SK-N-SH (cell line): ENCODE data around the gene SLC35C1. TPM values are rescaled to one million over a fixed set of nuclear protein-coding genes. Genes with fewer than 3 reads are reported as not detected.

Experiments used
- CTCF ChIA-PET: fragments of 300-600, 350-600 bp; formaldehyde crosslinking; extraction: SDS; loops from one replicate; lab custom pipeline; 2021; lab: Yijun Ruan, JAX
- POLR2A ChIA-PET: fragments of 350-600 bp; sonication (Branson Sonifier 250); formaldehyde crosslinking; extraction: SDS; loops from one replicate; lab custom pipeline; 2020; ENCODE audit warnings: antibody characterized with exemption, inconsistent platforms; lab: Yijun Ruan, JAX
- DNase-seq: peaks from one replicate; pipeline ENCODE4 v3.0.0; 2012
- H2AFZ ChIP-seq: fragments of 200-600 bp; sonication (generic); 2 replicates; pipeline ENCODE4 v1.8.1; 2016; ENCODE audit warnings: antibody characterized with exemption, mild to moderate bottlenecking, low read depth
- H3F3A ChIP-seq: fragments of 200-600 bp; sonication (generic); replicated peaks from 2 replicates; pipeline ENCODE3; 2016; ENCODE audit warnings: antibody characterized with exemption, mild to moderate bottlenecking; ENCODE audit not compliant: insufficient read depth
- H3K27ac ChIP-seq, 2 experiments: fragments of 200-500 bp in 1 of 2; fragments of 200-600 bp in 1 of 2; sonication (Bioruptor generic) in 1 of 2; sonication (generic), shearing (Covaris generic) in 1 of 2; 2 replicates each; pipeline versions ENCODE4 v1.5.1 to v1.6.1; 2014 to 2016; ENCODE audit warnings: low read depth in 2 of 2, inconsistent platforms in 1 of 2, low read length in 1 of 2, mild to moderate bottlenecking in 1 of 2, mixed read lengths in 1 of 2
- H3K27me3 ChIP-seq: fragments of 200-600 bp; sonication (generic), shearing (Covaris generic); 2 replicates; pipeline ENCODE4 v1.6.1; 2016; ENCODE audit warnings: mixed run types; ENCODE audit not compliant: insufficient read depth
- H3K36me3 ChIP-seq, 2 experiments: fragments of 200-500 bp in 1 of 2; fragments of 200-600 bp in 1 of 2; sonication (Bioruptor generic) in 1 of 2; sonication (generic) in 1 of 2; replicated peaks in 1 of 2; 2 replicates each; pipeline versions ENCODE3 to v1.5.1; 2014 to 2016; ENCODE audit warnings: low read length in 1 of 2, mild to moderate bottlenecking in 1 of 2; ENCODE audit not compliant: insufficient read depth in 2 of 2, control insufficient read depth in 1 of 2
- H3K4me1 ChIP-seq, 2 experiments: fragments of 200-500 bp in 1 of 2; fragments of 200-600 bp in 1 of 2; sonication (Bioruptor generic) in 1 of 2; sonication (generic), shearing (Covaris generic) in 1 of 2; 2 replicates each; pipeline versions ENCODE4 v1.5.1 to v1.6.1; 2014 to 2016; ENCODE audit warnings: low read depth in 1 of 2, low read length in 1 of 2, mixed run types in 1 of 2; ENCODE audit not compliant: insufficient read depth in 2 of 2, control insufficient read depth in 1 of 2
- H3K4me2 ChIP-seq: fragments of 200-600 bp; sonication (generic), shearing (Covaris generic); 2 replicates; pipeline ENCODE4 v1.6.1; 2017; ENCODE audit warnings: mixed run types
- H3K4me3 ChIP-seq, 2 experiments: fragments of 200-500 bp in 1 of 2; fragments of 200-600 bp in 1 of 2; sonication (Bioruptor generic) in 1 of 2; sonication (generic), shearing (Covaris generic) in 1 of 2; 2 replicates each; pipeline versions ENCODE4 v1.5.1 to v1.8.1; 2014 to 2016; ENCODE audit warnings: low read depth in 2 of 2, inconsistent platforms in 1 of 2, low read length in 1 of 2, mild to moderate bottlenecking in 1 of 2, mixed read lengths in 1 of 2, moderate library complexity in 1 of 2
- H3K79me2 ChIP-seq: fragments of 200-600 bp; sonication (generic); 2 replicates; pipeline ENCODE4 v1.8.1; 2017; ENCODE audit warnings: mild to moderate bottlenecking; ENCODE audit not compliant: insufficient read depth
- H3K9ac ChIP-seq: fragments of 200-600 bp; sonication (generic); 2 replicates; pipeline ENCODE4 v1.6.1; 2017; ENCODE audit warnings: mixed run types
- H3K9me2 ChIP-seq: fragments of 200-600 bp; sonication (generic); 2 replicates; pipeline ENCODE4 v1.6.1; 2017; ENCODE audit warnings: mixed run types
- H3K9me3 ChIP-seq: fragments of 200-600 bp; sonication (generic); 2 replicates; pipeline ENCODE4 v1.6.1; 2017; ENCODE audit warnings: mixed run types, mild to moderate bottlenecking, moderate library complexity
- H4K20me1 ChIP-seq: fragments of 200-600 bp; sonication (generic); 2 replicates; pipeline ENCODE4 v1.6.1; 2017; ENCODE audit warnings: mild to moderate bottlenecking, mixed run types; ENCODE audit not compliant: insufficient read depth
- CHD2 ChIP-seq: fragments of 150-350 bp; IDR thresholded peaks from 2 replicates; pipeline ENCODE4 v1.6.1; 2018; ENCODE audit warnings: low read length; ENCODE audit not compliant: partially characterized antibody
- FOSL2 ChIP-seq: IDR thresholded peaks from 2 replicates; pipeline ENCODE4 v1.4.0; 2012; ENCODE audit warnings: low read depth, mild to moderate bottlenecking, moderate library complexity, borderline replicate concordance
- FOXJ3 ChIP-seq: sonication (generic); formaldehyde crosslinking; IDR thresholded peaks from 2 replicates; pipeline ENCODE4 v1.5.1; 2020; ENCODE audit warnings: mild to moderate bottlenecking, missing genetic modification reagents
- FOXM1 ChIP-seq: IDR thresholded peaks from 2 replicates; pipeline ENCODE4 v1.4.0; 2012; ENCODE audit warnings: low read depth, mild to moderate bottlenecking
- GABPA ChIP-seq: IDR thresholded peaks from 2 replicates; pipeline ENCODE4 v1.4.0; 2012; ENCODE audit warnings: low read depth, mild to moderate bottlenecking
- GATA2 ChIP-seq: sonication (generic); formaldehyde crosslinking; IDR thresholded peaks from 2 replicates; pipeline ENCODE4 v1.5.0; 2020; ENCODE audit warnings: mild to moderate bottlenecking, missing genetic modification reagents
- MXI1 ChIP-seq: IDR thresholded peaks from 2 replicates; pipeline ENCODE4 v1.6.1; 2012; ENCODE audit warnings: mild to moderate bottlenecking, low read depth, low read length, improper control_type of control experiment
- NFIC ChIP-seq: IDR thresholded peaks from 2 replicates; pipeline ENCODE4 v1.4.0; 2012; ENCODE audit warnings: borderline replicate concordance
- NRF1 ChIP-seq: IDR thresholded peaks from 2 replicates; pipeline ENCODE4 v1.6.1; 2012; ENCODE audit warnings: low read depth, mild to moderate bottlenecking, low read length
- POLR2AphosphoS5 ChIP-seq: IDR thresholded peaks from 2 replicates; pipeline ENCODE4 v1.6.1; 2012; ENCODE audit warnings: low read depth, low read length
- RAD21 ChIP-seq: IDR thresholded peaks from 2 replicates; pipeline ENCODE4 v1.6.1; 2012; ENCODE audit warnings: mild to moderate bottlenecking, low read length
- SIN3A ChIP-seq: IDR thresholded peaks from 2 replicates; pipeline ENCODE4 v1.6.1; 2012; ENCODE audit warnings: low read depth, mild to moderate bottlenecking, low read length, moderate library complexity, borderline replicate concordance
- TCF12 ChIP-seq: IDR thresholded peaks from 2 replicates; pipeline ENCODE4 v1.4.0; 2012
- TEAD4 ChIP-seq: IDR thresholded peaks from 2 replicates; pipeline ENCODE4 v1.4.0; 2012; ENCODE audit warnings: mild to moderate bottlenecking, borderline replicate concordance; ENCODE audit not compliant: insufficient read depth
- WGBS: methylation state at CpG from one replicate; pipeline ENCODE4 v1.1.6; 2017; ENCODE audit warnings: low lambda C conversion rate; 5-methylcytosine and 5-hydroxymethylcytosine counted together
- polyA plus RNA-seq, 3 experiments: library from polyadenylated mRNA; depleted of rRNA; stranded (reverse); fragments of >200 nt; gene quantifications; 2 replicates each; pipeline ENCODE4 v1.2.3, GENCODE V29; 2012
- TF ChIP-seq, protein P1 (sequence below): fragments of 150-350 bp; IDR thresholded peaks from 2 replicates; pipeline ENCODE4 v1.6.1; 2016; ENCODE audit warnings: mild to moderate bottlenecking, low read depth, low read length
- TF ChIP-seq, protein P2 (sequence below): IDR thresholded peaks from 2 replicates; pipeline ENCODE4 v1.6.1; 2012; ENCODE audit warnings: mild to moderate bottlenecking, low read depth, low read length, moderate library complexity
- TF ChIP-seq, protein P3 (sequence below): IDR thresholded peaks from 2 replicates; pipeline ENCODE4 v1.4.0; 2012; ENCODE audit warnings: low read depth, borderline replicate concordance

SLC35C1 gene
- polyA plus RNA-seq, 1 of the 3 experiments (the other 2 are of a cell fraction), result 6.2 TPM

DNA sequence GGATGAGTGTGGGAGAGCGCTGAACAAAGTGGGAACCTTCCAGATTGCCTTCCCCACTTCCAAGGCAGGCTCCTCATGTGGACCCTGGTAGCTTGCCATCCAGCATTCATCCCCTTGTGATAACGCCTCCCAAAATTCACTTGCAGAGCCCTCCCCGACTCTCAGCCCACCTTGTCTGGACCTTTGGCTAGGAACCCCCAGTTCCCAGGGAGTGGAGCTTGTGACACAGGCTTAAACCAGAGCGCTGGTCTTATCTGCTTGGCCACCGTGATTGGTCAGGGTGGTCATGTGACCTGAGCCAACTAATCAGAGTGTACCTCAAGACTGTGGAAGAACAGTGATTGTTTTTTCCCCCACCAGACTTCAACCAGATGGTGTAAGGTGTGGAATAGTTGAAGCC is 9.6 kb upstream of the SLC35C1 start:
- Histone ChIP-seq H2AFZ (no peak overlapping the region), H3K27me3 (no peaks in the 10 kb centered on the region), H3K4me2 (no peak overlapping the region), H4K20me1 (no peaks in the 10 kb centered on the region)
- 67% methylated on average over 3 of the region's 5 CpGs for WGBS
- TF ChIP-seq FOXJ3 (CRISPR knock-in tag) (no peak), FOXM1 (no peak), RAD21 (no peak), NFIC (no peak), MXI1 (no peak), TEAD4 (no peak), FOSL2 (no peak), GATA2 (CRISPR knock-in tag) (no peak)
- TF ChIP-seq, all 33 proteins: peak for 0
- Histone ChIP-seq H3K9me3 (no peaks in the 10 kb centered on the region), H3K27ac (no peak overlapping the region), H3K4me1 (no peaks in the 10 kb centered on the region), H3K79me2 (no peaks in the 10 kb centered on the region), H3K4me3 (no peak overlapping the region), H3K9ac (no peak overlapping the region), H3K36me3 (no peaks in the 10 kb centered on the region), H3F3A (no peaks in the 10 kb centered on the region), H3K9me2 (no peaks in the 10 kb centered on the region)
- CTCF ChIA-PET, result interaction anchor here (1.0 to 1.9 kb wide), 4 partner anchors 24 to 455 kb away, joined by 3 to 9 read pairs (median 5); no protein-coding TSS in a partner anchor
- POLR2A ChIA-PET, result no interaction called here
- no peak for DNase-seq

DNA sequence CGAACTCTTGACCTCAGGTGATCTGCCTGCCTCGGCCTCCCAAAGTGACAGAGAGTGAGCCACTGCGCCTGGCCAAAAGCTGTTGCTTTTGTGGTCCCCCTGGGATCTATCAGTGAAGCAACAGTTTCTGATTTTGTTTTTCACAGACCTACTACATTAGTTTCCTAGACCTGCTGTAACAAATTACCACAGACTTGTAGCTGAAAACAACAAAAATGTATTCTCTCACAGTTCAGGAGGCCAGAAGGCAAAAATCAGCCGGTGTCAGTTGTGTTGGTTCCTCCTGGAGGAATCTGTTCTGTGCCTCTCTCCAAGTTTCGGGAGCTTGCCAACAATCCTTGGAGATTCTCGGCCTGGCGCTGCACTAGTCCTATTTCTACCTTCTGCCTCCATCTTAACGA is 8.5 kb upstream of the SLC35C1 start:
- H3F3A ChIP-seq, result no peaks in the 10 kb centered on the region
- no peak overlapping the region for H3K27ac ChIP-seq
- ChIA-PET CTCF (interaction anchor here (0.8 to 1.6 kb wide), 3 partner anchors 25 to 463 kb away, joined by 3 to 9 read pairs (median 5); no protein-coding TSS in a partner anchor), POLR2A (no interaction called here)
- no peak overlapping the region for H3K4me2 ChIP-seq
- no peaks in the 10 kb centered on the region for H3K9me3 ChIP-seq
- no peak overlapping the region for H2AFZ ChIP-seq
- H3K79me2 ChIP-seq, result no peaks in the 10 kb centered on the region
- no peak overlapping the region for H3K4me3 ChIP-seq
- TF ChIP-seq RAD21 (no peak), POLR2AphosphoS5 (no peak), CHD2 (no peak), TCF12 (no peak), MXI1 (no peak), SIN3A (no peak), GABPA (no peak), NRF1 (no peak), GATA2 (CRISPR knock-in tag) (no peak)
- TF ChIP-seq, protein P1, sequence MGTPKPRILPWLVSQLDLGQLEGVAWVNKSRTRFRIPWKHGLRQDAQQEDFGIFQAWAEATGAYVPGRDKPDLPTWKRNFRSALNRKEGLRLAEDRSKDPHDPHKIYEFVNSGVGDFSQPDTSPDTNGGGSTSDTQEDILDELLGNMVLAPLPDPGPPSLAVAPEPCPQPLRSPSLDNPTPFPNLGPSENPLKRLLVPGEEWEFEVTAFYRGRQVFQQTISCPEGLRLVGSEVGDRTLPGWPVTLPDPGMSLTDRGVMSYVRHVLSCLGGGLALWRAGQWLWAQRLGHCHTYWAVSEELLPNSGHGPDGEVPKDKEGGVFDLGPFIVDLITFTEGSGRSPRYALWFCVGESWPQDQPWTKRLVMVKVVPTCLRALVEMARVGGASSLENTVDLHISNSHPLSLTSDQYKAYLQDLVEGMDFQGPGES, result no peak
- TF ChIP-seq, protein P2, sequence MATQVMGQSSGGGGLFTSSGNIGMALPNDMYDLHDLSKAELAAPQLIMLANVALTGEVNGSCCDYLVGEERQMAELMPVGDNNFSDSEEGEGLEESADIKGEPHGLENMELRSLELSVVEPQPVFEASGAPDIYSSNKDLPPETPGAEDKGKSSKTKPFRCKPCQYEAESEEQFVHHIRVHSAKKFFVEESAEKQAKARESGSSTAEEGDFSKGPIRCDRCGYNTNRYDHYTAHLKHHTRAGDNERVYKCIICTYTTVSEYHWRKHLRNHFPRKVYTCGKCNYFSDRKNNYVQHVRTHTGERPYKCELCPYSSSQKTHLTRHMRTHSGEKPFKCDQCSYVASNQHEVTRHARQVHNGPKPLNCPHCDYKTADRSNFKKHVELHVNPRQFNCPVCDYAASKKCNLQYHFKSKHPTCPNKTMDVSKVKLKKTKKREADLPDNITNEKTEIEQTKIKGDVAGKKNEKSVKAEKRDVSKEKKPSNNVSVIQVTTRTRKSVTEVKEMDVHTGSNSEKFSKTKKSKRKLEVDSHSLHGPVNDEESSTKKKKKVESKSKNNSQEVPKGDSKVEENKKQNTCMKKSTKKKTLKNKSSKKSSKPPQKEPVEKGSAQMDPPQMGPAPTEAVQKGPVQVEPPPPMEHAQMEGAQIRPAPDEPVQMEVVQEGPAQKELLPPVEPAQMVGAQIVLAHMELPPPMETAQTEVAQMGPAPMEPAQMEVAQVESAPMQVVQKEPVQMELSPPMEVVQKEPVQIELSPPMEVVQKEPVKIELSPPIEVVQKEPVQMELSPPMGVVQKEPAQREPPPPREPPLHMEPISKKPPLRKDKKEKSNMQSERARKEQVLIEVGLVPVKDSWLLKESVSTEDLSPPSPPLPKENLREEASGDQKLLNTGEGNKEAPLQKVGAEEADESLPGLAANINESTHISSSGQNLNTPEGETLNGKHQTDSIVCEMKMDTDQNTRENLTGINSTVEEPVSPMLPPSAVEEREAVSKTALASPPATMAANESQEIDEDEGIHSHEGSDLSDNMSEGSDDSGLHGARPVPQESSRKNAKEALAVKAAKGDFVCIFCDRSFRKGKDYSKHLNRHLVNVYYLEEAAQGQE, result no peak
- TF ChIP-seq, protein P3, sequence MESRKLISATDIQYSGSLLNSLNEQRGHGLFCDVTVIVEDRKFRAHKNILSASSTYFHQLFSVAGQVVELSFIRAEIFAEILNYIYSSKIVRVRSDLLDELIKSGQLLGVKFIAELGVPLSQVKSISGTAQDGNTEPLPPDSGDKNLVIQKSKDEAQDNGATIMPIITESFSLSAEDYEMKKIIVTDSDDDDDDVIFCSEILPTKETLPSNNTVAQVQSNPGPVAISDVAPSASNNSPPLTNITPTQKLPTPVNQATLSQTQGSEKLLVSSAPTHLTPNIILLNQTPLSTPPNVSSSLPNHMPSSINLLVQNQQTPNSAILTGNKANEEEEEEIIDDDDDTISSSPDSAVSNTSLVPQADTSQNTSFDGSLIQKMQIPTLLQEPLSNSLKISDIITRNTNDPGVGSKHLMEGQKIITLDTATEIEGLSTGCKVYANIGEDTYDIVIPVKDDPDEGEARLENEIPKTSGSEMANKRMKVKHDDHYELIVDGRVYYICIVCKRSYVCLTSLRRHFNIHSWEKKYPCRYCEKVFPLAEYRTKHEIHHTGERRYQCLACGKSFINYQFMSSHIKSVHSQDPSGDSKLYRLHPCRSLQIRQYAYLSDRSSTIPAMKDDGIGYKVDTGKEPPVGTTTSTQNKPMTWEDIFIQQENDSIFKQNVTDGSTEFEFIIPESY, result no peak
- no peaks in the 10 kb centered on the region for H3K36me3 ChIP-seq
- no peaks in the 10 kb centered on the region for H3K27me3 ChIP-seq
- WGBS, result 60% methylated on average over 8 of the region's 8 CpGs
- H4K20me1 ChIP-seq, result no peaks in the 10 kb centered on the region
- no peak for DNase-seq
- H3K9ac ChIP-seq, result no peak overlapping the region
- no peaks in the 10 kb centered on the region for H3K4me1 ChIP-seq
- H3K9me2 ChIP-seq, result no peaks in the 10 kb centered on the region
